ENCODE results near the gene ANO6.

The ANO6 gene

GRCh38 chr12:45284096-45284901 is 68.4 kb downstream of the ANO6 start:
- DNase-seq, result no peak

DNA sequence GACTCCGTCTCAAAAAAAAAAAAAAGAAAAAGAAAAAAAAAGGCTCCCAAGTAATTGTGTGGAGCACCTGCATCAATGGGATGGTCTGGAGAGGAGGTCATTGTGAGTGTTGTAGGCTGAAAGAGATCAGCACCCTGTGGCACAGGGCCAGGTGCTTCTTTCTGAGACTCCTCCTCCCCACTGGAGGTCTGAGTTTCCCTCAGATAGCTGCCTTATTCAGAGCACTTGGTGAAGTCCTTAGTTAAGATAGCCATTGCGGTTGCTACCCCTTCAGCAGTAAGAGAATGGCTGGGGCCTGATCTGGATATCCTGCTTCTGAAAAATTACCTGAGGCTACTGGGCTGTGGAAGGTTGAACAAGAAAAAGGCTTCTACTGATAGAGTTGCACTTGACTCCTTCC is 69.8 kb downstream of the ANO6 start:
- no peak for DNase-seq

GRCh38 chr12:45286621-45287020 is 70.7 kb downstream of the ANO6 start:
- DNase-seq, result no peak

DNA sequence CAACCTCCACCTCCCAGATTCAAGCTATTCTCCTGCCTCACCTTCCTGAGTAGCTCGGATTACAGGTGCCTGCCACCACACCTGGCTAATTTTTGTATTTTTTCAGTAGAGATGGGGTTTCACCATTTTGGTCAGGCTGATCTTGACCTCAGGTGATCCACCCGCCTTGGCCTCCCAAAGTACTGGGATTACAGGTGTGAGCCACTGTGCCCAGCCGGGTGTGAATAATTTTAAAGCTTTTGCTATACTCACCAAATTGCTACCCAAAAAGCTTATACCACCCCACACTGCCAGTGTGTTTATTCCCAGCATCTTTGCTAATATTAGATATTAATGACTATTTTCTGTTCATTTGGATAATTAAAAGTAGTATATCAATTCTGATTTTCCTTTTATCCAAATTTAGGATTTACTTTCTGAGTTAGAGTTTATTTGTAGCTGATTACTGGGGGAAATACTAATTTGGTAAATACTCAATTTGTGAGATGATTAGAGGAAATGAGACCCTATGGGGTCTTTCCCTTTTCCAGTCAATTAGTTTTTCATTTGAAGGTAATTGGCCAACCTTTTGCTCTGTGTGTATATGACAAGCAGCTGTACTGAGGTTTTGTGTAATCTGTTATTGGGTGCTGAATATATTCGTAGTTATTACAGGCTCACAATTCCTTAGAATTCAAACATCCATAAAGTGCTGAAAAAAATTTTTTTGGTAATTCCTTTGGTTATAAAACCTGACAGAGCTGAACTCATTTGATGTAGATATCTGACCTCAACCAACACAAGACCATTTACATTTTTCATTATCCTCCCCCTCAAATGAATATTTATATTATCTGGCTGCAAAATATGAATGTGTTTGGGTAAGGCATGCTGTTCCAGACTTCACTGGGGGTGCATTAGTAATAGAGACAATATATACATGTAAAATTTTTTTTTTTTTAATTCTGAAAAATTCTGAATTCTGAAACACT is 73.6 kb downstream of the ANO6 start:
- no peak for DNase-seq

DNA sequence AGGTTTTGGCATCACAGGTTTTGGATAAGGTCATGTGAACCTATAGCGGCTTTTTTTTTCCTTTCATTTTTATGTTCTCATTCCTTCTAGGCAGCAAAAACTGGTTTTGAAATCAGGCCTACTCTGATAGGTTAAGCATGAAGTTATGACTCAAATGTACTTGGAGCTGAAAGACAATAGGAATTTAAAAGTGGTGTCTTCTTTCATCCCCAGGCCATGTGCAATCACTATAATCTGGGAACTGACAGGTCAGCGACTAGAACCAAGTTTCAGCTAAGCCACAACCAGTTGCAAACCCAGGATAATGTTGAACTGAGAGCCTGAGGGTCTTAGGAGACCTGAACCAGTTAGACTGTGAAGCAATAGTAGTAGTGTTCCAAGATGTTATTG is 74.3 kb downstream of the ANO6 start:
- DNase-seq, result no peak

DNA sequence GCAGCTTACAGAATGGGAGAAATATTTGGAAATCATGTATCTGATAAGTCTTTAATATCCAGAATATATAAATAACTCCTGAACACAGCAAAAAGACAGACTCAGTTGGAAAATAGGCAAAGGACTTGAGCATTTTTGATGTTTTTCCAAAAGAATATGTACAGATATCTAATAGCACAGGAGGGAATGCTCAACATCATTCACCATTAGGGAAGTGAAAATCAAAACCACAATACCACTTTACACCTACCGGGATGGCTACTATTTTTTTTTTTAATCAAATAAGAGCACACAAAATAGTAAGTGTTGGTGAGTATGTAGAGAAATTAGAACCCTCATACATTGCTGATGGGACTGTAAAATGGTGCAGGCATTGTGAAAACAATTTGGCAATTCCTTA is 75.6 kb downstream of the ANO6 start:
- DNase-seq, result no peak

GRCh38 chr12:45292486-45293195 is 76.7 kb downstream of the ANO6 start:
- DNase-seq, result no peak

DNA sequence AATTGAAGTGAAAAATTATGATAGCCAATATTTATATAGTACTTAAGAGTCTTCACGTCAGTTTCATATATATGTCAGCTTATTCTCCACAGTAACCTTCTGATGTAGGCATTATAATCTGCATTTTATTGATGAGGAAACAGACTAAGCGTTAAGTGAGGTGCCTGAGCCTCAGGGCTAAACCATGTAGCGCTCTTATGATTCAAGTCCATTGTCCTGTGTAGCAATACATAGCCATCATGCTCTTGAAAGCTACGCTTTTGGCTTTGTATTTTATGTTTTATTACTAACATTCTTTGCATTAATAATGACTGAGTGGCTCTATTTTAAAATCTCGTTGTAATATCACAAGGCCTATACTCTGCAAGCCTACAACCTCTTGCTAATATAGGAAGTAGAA is 79.0 kb downstream of the ANO6 start:
- DNase-seq, result no peak

DNA sequence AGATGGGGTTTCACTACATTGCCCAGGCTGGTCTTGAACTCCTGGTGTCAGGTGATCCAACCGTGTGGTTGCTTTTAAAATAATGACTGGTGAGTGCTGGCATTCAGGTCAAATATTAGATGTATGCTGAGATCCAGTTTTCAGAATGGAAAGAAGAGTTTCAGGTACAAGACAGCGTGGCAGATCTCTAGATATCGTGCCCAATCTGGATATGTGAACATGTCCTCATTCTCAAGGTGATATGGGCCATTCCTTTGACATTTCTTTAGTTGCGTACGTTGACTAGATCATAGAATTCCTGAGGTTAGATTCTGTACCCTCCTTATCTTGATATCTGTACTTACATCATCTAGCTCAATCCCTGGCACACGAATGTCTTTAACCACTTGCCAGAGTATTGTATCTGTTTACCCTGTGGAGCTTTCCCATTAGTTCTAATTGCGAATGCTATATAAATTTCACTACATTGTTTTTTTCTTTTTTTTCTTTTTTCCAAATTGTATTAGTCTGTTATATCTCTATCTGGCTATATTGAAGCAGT is 80.2 kb downstream of the ANO6 start:
- no peak for DNase-seq

DNA sequence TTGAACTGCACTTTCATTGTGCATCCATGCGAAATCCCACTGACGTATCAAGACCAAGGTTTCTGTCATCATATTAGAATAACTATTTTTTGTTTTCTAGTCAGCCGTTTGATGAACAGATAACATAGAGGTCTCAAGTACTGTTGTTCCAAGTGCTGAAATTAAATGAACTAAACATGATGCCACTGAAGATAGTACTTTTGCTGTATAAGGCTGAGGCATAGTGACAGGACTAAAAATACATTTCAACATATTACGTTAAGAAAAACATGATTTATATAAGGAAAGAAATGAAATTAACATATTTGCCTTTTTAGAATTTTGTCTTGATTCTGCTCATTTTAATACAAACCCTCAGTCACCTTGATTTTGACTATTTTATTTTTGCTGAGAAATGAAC is 82.2 kb downstream of the ANO6 start:
- no peak for DNase-seq

DNA sequence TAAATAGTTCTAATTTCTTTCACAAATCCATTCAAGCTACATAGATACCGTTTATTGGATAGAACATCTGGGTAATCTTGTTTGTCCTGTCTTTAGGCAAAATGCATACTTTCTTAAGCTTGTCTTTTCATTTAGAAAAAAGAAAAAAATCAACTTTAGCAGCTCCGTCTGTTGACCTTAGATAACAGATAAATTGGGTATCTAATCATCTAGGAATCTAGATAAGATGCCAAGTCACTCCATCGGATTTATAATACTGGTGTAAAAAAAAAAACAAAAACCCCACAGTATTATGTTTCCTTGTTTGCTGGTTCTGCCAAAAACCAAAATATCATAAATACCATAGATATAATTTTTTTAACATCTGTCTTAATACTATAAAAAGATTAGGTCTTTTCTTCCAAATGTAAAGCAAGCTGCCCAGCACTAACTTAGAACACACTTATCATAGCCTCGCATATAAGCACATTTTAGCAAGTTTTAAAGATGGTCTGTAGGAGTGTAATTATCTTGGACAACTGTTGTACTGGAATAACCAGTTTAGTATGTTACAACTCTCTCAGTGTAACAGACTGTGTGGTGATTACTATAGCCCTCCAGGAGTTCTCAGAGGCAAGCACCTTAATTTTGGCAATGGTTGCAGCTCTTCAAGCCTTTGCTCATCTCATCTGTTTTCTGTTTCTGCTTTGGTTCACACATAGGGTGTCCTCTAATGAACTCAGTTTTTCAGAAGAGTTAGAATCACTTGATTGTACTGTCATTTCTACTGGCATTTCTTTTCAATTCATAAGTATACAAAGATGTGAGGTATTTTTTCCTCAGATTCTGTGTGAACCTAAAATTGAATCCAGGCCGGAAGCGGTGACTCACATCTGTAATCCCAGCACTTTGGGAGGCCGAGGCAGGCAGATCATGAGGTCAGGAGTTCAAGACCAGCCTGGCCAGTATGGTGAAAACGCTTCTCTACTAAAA is 83.1 kb downstream of the ANO6 start:
- DNase-seq, result no peak

DNA sequence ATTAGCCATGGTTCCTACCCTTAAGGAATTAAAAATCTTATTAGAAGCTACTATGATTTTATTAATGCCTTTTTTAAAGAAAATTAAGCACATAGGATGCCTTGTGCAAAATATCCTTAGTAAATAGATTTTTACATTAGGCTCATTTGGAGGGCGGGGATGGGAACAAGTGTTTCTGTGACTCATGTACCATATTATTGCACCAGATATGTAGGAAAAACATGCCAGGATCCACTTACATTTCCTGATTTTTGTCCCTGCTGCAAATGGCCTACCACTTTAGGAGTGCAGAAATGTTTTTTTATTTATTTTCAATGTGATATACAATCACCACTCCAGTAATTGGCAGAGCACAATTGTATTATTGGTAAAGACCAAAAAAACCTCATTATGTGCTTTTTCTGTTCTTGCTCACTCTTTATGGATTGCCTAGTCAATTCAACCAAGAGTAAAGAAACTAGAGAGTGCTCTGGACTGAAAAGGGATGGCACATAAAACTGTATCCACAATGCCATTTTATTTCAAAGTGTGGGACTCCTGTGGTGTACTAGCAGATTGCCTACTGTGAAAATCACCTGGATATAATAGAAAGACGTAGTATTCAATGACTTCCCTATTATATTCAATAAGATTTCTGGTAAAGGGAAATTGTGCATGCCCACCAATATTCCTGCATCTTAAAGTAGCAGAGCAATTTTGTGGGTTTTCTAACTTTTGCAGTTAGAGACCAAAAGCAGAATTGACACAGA is 86.9 kb downstream of the ANO6 start:
- DNase-seq, result no peak

GRCh38 chr12:45303945-45304344 is 88.0 kb downstream of the ANO6 start:
- no peak for DNase-seq

DNA sequence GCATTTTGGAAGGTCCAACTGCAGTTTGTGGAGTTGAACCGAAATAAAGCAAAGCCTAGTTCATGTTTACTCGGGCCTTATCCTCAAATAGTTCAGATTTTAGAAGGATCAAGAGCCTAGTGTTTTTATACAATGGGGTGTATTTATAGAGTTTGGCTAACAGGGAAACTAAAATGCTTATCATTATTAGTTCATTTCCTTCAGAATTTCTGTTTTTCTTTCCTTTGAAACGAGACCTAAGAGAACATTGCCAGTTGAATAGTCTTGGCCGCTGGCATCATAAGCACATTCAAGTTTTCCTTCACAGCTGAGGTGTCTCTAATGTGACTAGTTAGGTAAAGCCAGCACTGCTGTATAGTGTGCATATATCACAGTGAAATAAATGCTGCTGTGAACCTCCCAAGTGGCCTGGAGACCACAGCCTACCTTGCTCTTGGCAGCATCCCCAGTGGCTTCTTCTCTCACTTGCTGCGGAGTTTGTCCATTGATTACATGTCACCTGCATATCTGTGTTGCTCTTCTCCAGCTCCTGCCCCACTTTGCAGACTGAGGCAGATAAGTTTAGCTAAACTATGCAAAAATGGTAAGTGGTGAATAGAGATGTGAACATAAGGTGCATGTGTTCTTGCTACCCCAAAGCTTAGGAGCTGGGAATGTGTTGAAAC is 88.8 kb downstream of the ANO6 start:
- no peak for DNase-seq

- DNase-seq, result no peak
These were observed 90.0 kb downstream of the ANO6 start for GRCh38 chr12:45305907-45306306.

DNA sequence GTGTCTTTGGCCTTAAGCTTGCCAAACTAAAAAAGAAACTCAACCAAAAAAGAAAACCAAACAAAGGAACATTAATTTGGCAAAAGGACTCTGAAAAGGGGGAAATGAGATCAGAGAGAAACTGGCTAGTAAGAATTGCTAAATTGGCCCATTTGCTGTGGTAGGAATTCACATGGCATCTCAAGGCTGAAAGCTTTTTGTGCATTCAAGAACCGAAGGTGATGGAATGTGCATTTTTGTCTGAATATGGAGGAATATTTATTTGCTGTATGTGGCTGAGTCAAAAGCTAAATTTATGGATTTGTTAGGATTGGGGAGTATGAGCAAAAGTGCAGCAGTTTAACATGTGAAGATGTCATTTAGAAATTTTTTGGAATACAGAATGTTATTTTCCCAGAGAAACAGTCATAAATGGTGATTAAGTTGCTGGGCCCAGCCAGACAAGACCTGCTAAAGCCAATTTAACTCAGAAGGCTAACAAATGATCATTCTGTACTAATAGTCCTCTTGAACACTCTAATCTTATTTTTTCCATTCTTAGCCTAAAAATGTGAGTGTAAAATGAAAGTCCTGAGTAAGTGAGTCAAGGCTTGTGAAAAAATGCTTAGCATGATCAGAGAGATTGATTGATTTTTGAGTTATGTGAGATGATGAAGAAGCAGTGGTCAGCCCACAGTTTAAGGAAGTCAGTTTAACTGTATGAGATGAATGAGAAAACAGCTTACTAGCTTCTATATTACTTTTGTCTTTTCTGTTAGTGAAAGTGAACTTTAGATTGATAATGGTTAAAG is 94.1 kb downstream of the ANO6 start:
- DNase-seq, result no peak

GRCh38 chr12:45310627-45310968 is 94.7 kb downstream of the ANO6 start:
- DNase-seq, result no peak

- DNase-seq, result no peak
These were observed 96.1 kb downstream of the ANO6 start for GRCh38 chr12:45312012-45312411.

GRCh38 chr12:45314770-45315169 is 98.9 kb downstream of the ANO6 start:
- no peak for DNase-seq

DNA sequence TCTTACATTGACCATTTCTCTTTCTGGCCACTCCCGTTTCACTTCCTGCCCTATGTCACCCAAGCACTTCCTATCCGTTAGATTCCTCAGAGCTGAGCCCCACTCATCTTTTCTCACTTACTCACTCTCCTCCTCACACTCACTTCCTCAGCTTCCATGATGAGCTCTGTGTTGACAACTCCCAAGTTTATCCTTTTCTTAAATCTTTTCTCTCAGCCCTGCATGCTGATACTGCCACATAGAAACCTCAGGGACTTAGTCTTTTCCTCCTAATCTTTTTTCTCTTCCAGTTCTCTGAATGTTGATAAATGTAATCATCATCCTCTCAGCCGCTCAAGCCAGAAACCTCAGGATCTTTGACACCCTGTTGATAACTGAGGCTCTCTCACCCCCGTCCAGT is 99.6 kb downstream of the ANO6 start:
- DNase-seq, result no peak
